HG03439 (cell line): ENCODE results near the gene JPH4.
"Not testable (repeated sequence)": the region's sequence is repeated elsewhere in the genome, so short reads cannot be mapped to it uniquely, and the experiment has no call there.

Source experiments
- ATAC-seq: cut with Tn5 transposase; IDR thresholded peaks from one replicate; pipeline ENCODE4 v1.9.1; 2021; ENCODE audit warnings: mild to moderate bottlenecking, moderate library complexity; ENCODE audit not compliant: unreplicated experiment

JPH4 gene

DNA sequence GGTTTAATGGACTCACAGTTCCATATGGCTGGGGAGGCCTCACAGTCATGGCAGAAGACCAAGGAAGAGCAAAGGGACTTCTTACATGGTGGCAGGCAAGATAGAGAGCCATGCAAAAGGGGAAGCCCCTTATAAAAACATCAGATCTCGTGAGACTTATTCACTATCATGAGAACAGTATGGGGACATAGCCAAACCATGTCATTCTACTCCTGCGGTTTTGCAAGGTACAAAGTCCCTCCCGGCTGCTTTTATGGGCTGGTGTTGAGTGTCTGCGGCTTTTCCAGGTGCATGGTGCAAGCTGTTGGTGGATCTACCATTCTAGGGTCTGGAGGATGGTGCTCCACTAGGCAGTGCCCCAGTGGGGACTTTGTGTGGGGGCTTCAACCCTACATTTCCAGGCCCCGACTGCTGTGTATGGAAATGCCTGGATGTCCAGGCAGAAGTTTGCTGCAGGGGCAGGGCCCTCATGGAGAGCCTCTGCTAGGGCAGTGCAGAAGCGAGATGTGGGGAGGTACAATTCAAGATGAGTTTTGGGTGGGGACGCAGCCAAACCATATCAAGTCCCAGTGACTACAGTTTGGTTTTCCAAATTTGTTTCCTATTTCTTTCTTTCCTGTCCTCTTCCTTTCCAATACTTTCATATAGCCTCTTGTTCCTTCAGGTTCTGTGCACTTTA is 31.0 kb upstream of the JPH4 start:
- not testable (repeated sequence) for ATAC-seq

DNA sequence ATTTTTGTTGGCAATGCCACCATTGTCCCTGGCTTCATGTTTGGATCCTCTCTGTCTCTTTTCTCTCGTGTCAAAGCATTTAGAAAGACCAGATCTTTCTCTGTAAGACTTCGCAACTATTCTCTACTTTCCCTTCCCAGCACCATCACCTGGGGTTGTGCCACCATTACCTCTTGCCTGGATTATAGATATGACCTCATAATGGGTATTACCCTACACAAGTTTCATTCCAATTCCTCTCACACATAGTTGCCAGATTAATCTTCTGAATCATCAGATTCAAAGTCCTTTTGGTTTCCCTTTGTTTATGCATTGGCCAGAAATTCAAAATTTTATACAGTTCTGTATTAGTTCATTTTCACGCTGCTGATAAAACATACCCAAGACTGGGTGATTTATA is 30.4 kb upstream of the JPH4 start:
- ATAC-seq, result no peak

DNA sequence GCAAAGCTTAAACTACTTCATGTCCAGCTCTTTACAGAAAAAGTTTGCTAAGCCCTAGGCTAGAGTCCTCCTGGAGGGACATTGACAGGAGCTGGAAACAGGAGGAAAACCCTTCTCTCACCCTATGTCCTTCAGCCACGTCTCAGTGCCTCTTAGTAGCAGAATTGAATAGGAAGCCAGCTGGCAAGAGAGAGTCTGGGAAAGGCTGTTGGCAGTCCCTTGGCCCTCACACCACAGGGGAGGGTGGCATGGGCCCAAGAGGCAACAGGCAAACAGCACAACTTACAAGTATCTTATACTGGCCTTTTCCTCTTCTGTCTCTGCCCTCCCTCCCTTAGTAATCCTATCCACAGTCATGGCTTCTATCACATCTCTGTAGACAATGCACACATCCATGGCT is 29.9 kb upstream of the JPH4 start:
- ATAC-seq, result no peak

DNA sequence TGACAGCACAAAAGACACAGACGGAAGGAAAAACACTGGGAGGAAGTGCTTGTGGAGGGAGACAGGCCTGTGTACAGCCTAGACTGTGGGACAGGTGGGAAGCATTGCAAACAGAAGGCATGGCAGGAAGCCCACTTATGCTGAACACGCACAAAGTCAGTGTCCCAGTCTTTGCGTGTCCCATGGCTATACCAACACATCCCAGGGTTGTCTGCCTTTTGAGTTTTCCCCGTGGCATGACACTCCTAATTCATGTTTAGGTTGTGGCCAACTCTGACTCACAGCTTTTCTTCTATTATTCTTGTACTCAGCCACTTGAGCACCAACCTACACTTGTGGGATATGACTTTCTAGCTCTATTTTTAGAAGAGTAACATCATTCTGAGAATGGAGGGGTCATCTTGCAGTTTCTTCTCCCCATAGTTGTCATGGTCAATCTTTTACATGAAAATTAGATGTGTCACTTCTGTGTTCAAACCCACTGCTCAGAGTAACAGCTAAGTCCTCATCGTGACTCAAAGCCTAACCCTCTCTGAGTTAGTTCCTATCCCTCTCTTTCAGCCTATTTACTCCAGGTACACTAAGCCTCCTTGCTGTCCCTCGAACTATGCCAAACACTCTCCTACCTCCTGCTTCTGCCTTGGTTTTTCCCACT is 27.5 kb upstream of the JPH4 start:
- ATAC-seq, result peak; percentile 87

DNA sequence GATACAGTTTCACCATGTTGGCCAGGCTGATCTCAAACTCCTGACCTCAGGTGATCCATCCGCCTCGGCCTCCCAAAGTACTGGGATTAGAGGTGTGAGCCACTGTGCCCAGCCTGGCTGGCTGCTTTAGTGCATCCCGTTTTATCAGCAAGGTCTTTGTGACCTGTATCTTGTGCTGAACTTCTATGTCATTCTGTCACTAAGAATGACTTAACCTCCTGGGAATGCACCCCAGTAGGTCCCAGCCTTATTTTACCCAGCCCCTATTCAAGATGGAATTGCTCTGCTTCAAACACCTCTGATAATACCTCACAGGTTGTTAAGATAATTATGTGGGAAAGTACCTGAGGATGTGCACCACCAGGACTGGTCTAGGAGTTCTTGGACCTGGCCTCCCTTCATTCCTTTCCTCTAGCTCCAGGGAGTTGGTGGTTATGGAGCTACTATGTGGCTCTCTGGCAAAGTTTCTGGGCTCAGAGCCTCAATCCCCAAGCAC is 26.1 kb upstream of the JPH4 start:
- no peak for ATAC-seq

DNA sequence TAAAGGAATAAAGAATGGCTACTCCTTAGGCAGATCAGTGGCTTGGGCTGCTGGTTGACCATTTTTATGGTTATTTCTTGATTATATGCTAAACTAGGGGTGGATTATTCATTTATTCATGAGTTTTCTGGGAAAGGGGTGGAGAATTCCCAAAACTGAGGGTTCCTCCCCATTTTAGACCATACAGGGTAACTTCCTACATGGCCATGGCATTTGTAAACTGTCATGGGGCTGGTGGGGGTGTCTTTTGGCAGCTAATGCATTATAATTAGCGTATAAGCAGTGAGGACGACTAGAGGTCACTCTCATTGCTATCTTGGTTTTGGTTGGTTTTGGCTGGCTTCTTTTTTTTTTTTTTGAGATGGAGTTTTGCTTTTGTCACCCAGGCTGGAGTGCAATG is 25.6 kb upstream of the JPH4 start:
- no peak for ATAC-seq

DNA sequence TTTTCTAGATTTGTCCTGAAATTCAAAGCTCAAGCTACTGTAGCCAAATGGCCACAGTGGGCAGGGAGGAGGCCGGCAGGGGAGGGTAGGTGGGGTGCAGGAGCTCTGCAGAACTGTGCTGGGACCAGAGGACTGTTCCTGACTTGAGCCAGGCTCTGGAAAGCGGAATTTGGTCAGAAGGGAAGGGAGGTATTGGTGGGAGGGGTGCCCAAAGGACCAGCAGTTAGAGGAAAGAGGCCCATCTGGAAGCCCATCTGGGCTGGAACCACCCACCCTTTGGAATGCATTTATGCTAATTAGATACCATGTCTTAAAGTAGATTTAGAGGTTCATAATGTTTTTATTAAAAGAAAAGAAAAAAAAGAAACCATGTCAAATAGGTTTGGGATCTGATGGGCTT is 24.5 kb upstream of the JPH4 start:
- ATAC-seq, result no peak

DNA sequence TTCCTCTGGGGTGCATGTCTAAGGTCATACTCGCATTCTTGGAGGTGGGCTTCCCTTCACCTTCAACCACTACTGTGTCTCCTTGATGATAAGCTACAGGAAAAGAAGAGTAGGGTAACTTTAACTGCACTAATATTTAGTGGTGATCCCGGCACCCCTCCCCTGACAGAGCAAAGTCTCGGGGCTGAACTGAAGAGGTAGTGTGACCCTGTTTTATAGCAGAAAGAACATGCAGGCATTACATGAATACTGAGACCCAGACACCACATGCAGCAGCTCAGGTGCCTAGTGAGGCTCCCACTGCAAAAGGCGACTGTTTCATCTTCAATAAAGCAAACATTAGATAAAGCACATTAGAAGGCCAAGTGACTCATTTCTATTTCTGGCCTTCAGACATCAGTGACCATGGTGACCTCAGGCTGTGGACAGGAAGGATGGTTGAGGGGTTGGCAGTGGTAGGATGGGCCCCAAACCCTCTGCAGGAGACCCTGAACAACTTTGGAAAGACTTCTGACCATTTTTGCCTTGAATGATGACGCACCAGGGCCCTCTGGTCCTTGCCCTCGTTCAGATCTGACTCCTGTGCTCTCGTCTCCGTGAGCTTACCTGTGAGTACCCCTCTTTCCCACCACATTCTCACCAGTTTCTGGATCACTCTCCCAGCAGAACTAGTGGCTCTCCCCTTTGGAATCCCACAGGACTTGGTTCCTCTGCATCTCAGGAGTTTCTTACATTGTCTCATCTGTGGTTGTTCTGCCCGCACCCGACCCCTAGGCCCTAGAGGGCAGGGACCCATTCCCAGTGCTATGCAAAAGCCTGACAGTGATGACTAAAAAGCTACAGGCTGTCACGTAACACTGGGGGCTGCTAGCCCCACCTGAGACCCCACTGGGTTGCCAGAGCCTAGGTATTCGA is 23.8 kb upstream of the JPH4 start:
- ATAC-seq, result no peak

DNA sequence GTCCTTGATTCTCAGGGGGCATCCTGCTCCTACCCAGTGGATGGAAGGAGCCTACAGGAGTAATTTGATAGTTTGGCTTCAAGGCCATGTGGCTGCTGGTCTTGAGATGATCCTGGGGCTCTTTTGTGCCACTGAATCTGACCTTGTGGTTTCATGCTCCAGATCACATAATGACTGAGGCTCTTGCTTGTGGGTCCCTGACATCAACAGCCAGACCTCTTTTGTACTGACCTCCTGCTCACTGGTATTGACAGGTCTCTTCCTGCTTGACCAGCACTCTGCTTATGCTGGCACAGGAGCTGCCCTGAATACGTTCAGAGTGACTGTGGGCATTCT is 23.2 kb upstream of the JPH4 start:
- no peak for ATAC-seq

DNA sequence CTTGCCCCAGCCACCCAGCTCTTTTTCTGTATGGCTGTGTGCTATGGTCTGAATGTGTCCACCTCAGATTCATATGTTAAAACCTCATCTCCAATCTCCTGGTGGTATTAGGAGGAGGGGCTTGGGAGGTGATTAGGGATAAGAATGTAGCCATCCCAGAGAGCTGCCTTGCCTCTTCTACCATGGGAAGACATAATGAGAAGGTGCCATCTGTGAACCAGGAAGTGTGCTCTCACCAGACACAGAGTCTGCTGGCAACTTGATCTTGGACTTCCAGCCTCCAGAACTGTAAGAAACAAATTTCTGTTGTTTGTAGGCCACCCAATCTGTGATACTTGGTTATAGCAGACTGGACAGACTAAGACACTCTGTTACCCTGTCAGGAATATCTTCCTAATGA is 22.8 kb upstream of the JPH4 start:
- no peak for ATAC-seq

DNA sequence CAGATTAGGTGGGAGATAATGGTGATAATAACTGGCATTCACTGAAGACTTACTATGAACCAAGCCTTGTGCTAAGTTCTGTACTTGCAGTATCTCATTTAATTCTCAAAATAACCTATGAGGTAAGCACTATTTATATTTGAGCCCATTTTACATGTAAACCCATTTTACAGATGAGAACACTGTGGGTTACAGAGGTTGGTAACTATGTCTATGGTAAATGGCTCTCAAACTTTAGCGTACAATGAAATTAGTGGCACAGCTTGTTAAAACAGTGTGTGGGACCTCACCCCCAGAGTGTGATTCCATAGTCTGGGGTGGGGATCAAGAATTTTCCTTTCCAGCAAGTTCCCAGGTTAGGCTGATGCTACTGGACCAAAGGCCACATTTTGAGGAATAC is 22.2 kb upstream of the JPH4 start:
- ATAC-seq, result no peak

DNA sequence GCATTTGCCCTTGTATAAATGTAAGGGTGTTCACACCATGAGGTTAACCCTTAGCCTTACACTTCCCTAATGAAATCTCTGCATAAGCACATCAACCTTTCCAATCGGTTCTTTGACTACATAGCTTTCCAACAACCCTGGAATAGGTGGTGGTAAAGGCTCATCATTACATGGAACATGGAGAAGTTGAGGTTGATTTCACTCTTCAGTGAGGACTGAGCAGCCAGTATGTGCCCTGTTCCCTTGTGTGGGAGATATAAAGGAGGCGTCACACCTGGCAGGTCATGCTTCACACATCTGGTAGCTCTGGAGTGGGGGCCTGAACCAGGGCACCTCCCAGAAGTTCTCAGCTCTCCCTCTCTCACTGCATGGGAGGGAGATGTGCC is 21.7 kb upstream of the JPH4 start:
- ATAC-seq, result no peak

DNA sequence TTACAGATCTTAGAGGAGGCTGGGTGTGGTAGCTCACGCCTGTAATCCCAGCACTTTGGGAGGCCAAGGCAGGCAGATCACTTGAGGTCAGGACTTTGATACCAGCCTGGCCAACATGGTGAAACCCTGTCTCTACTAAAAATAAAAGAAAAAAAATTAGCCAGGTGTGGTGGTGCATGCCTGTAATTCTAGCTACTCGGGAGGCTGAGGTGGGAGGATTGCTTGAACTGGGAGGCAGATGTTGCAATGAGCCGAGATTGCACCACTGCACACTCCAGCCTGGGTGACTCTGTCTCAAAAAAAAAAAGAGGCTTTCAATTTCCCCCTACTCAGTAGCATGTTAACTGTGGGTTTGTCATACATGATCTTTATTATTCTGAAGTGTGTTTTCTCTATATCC is 15.6 kb upstream of the JPH4 start:
- ATAC-seq, result not testable (repeated sequence)

DNA sequence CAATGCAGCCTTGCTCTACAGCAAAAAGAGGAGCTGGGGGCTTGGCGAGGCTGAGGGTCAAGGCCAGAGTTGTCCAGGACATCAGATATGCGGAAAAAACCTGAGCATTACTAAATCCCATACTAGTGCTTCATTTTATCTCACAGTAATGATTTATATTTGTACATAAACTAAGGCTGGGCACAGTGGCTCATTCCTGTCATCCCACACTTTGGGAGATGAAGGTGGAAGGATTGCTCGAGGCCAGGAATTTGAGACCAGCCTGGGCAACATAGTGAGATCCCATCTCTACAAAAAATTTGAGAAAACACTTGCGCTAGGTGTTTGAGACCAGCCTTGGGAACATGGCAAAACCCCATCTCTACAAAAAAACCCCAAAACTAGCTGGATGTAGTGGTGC is 11.6 kb upstream of the JPH4 start:
- ATAC-seq, result no peak

DNA sequence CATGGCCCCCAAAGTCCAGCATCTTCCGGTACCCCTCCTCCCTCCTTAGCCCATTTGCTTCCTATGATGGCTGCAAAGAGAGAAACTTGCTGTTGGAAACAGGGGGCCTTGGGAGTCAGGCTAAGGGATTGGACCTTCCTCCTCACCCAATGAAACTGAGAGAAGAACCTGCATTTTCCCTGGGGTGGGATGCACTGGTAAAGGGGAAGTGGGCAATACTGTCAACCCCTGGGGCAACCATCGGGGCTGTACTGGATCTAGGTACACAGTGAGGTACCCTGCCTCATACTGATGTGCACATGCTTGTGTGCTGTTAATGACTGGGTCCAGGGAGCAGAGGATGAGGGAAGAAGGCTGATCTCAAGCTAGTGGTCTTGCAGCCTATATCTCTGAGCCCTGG is 11.0 kb upstream of the JPH4 start:
- ATAC-seq, result no peak

DNA sequence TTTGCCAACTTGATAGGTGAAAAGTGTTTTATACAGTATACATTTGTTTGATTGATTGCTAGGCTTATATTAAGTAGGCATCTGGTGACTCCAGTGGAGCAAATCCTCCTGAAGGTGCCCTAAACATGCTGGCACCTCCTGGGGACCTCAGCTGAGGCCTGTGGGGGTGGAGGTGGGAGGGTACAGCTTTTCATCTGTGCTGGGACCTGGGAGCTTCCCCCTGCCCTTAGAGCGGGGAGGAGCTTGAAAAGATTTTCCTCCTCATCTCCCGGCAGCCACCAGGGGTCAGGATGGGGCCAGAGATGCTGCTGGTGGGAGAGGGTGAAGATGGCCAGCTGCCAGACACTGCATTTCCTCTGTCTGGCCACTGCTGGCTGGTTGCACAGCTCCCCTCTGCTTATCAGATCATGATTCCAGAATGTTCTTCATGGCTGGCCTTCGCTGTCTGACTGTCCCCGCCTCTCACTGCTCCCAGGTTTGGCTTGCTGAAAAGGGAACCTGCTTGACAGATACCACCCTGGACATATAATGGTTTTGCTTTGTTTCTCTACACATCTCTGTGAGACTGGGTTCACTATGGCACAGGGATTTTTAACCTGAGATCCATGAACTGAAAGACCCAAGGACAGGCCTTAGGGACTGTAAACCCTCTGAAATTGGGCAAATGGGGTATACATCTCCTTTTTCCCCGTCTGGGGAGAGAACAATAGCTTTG is 10.5 kb upstream of the JPH4 start:
- peak; percentile 97 for ATAC-seq

DNA sequence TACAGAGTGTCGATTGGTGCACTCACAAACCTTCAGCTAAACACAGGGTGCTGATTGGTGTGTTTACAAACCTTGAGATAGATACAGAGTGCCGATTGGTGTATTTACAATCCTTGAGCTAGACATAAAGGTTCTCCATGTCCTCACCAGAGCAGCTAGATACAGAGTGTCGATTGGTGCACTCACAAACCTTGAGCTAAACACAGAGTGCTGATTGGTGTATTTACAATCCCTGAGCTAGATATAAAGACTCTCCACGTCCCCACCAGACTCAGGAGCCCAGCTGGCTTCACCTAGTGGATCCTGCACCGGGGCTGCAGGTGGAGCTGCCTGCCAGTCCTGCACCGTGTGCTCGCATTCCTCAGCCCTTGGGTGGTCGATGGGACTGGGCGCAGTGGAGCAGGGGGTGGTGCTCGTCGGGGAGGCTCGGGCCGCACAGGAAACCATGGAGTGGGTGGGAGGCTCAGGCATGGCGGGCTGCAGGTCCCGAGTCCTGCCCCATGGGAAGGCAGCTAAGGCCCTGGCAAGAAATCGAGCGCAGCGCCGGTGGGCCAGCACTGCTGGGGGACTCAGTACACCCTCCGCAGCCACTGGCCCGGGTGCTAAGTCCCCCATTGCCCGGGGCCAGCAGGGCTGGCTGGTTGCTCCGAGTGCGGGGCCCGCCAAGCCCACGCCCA is 6.1 kb upstream of the JPH4 start:
- ATAC-seq, result not testable (repeated sequence)

DNA sequence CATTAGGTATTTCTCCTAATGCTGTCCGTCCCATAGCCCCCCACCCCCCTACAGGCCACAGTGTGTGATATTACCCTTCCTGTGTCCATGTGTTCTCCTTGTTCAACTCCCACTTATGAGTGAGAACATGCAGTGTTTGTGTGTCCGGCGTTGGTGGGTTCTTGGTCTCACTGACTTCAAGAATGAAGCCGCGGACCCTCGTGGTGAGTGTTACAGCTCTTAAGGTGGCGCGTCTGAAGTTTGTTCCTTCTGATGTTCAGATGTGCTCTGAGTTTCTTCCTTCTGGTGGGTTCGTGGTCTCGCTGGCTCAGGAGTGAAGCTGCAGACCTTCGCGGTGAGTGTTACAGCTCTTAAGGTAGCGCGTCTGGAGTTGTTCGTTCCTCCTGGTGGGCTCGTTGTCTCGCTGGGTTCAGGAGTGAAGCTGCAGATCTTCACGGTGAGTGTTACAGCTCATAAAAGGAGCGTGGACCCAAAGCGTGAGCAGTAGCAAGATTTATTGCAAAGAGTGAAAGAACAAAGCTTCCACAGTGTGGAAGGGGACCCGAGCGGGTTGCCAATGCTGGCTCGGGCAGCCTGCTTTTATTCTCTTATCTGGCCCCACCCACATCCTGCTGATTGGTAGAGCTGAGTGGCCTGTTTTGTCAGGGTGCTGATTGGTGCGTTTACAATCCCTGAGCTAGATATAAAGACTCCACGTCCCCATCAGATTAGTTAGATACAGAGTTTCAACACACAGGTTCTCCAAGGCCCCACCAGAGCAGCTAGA is 5.4 kb upstream of the JPH4 start:
- not testable (repeated sequence) for ATAC-seq

DNA sequence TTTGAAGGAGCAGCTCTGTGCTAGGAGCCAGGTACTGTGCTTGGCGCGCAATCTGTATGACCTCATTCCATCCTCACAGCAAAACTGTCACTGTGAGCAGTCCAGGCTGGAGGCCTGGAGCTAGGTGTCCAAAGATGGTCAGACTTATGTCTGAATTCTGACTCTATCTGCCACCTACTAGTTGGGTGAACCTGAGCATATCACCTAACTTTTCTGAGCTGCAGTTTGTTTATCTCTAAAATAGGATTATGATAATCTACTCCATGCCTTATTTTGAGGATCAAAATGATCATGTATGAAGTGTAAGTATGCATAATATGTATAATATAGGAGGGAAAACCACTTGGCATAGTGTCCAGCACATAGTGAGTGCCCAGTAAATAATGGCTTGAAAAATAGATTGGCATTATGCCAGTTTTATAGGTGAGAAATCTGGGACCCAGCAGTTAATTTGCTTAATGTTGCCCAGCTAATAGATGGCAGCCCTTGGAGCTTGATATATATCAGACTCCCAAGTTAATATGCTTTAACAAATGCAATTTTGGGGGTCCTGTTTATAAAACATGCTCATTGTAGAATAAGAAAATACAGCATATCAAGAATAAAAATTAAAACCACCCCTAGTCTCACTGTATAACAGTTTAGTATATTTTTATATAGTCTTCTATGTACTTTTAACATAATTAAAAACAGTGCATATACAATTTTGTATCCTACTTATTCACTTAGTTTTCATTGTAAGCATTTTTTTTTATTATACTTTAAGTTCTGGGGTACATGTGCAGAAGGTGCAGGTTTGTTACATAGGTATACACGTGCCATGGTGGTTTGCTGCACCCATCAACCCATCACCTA is 4.5 kb upstream of the JPH4 start:
- no peak for ATAC-seq
